ENCODE data around the gene HPS4.
"Not testable (repeated sequence)": the region's sequence is repeated elsewhere in the genome, so short reads cannot be mapped to it uniquely, and the experiment has no call there.

Gene HPS4

DNA sequence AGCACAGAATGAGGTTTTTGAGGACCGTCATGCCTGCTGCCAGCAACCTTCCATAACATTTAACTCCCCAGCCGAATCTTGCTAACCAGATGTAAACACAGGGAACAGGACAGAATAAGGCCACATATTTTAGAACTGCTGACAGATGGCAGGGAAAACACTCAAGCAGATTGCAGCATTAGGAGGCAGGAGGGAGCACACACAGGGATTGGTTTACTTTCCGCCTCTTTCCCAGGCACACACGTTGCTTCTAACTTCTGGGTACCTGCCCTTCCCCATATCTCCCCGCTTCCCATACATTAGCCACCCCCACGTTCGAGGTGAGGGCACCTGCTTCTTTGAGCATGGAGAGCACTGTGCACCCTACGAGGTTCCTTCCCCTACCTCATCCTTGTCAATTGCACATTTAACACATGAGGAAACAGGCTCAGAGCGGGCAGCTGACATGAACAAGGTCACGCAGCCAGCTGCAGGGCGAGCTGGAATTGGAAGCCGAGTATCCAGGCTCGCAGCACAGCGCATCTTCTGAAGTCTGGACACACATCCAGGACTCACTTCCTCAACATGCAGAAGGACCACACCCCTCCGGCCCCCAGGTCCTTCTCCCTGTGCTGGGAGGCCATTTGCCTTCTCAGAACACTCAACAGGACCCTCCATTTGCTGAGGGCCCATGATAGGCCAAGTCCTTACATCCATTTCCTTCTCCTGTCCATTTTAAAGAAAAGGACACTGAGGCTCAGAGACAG is 35.8 kb downstream of the HPS4 start:
- no peak overlapping the region for H3K4me3 ChIP-seq (ENCODE audit: low read length)
- TF ChIP-seq ZNF274 (IDR thresholded peaks at IDR 0.05; ENCODE audit: low read depth, low read length) = no peak

DNA sequence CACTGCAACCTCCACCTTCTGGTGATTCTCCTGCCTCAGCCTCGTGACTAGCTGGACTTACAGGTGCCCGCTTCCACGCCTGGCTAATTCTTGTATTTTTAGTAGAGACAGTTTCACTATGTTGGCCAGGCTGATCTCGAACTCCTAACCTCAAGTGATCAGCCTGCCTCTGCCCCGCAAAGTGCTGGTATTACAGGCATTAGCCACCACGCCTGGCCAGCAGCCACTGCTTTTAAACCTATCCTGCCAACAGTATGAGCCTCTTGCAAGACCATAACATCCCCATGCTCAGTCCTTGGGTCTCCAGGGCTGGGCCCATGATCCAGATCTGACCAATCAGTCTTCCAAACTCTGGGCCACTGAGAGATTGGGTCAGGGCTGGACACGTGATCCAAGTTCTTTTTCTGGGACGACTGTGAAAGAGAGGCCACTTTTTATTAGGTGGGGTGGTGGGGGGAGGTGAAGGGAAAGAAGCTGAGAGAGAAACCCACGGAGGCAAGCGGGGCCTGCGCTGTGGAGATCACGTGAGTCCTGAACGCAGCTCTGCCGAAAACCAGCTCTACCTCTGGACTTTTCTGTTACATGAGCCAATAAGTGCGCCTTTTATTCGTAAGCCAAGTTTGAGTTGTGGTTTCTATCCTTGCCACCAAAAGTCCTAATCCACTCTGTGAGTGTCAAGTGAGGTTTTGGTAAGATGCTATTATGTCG is 36.6 kb downstream of the HPS4 start:
- H3K4me3 ChIP-seq (ENCODE audit: low read length) = no peak overlapping the region
- TF ChIP-seq ZNF274 (IDR thresholded peaks at IDR 0.05; ENCODE audit: low read depth, low read length) = no peak

DNA sequence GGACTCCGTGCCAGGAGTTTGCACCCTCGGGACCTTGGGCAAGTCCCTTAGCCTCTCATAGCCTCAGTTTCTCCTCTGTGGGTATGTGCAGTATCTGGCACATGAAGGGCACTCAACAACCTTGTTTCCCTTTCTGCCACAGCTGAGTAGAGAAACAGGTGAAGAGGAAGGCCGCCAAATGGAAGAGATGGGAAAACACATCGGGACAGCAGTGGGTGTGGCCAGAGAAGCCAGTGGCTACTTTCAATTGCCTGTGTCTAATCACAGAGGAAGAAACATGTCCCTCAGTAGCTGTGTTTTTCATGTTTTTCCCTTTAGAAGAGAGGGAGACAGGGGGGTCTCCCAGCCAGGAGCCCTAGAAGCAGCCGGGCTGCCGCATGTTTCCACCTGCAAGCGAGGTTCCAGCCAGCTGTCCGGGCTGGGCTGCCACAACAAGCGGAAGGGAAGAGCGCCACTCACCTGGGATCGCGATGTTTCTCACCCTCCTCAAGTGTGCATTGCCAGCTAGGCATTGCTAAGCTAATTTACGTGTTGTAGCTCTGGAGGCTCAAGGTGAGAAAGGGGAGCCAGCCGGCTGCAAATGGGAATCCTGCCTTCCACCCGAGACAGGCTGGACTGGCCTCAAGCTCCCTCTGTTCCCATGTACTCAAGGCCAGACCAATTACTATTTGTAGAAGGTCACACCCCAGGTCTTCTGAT is 37.9 kb downstream of the HPS4 start:
- H3K4me3 ChIP-seq (ENCODE audit: low read length) = no peak overlapping the region
- no peak for TF ChIP-seq ZNF274 (IDR thresholded peaks at IDR 0.05; ENCODE audit: low read depth, low read length)

DNA sequence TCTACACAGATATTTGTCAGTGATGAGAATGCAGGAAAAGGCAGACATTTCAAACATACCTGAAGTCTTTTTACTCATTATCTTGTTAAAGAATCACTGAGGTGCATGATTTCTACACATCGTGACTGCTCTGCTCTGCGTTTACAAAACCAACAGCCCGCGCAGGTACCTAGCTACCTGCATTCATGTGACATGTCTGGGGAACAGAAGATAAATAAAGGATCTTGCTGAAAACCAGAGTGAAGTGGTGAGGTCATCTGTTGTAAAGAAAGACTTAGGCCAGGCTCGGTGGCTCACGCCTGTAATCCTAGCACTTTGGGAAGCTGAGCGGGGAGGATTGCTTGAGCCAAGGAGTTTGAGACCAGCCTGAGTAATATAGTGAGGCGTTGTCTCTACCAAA is 38.8 kb downstream of the HPS4 start:
- no peak for TF ChIP-seq ZNF274 (IDR thresholded peaks at IDR 0.05; ENCODE audit: low read depth, low read length)
- no peak overlapping the region for H3K4me3 ChIP-seq (ENCODE audit: low read length)

DNA sequence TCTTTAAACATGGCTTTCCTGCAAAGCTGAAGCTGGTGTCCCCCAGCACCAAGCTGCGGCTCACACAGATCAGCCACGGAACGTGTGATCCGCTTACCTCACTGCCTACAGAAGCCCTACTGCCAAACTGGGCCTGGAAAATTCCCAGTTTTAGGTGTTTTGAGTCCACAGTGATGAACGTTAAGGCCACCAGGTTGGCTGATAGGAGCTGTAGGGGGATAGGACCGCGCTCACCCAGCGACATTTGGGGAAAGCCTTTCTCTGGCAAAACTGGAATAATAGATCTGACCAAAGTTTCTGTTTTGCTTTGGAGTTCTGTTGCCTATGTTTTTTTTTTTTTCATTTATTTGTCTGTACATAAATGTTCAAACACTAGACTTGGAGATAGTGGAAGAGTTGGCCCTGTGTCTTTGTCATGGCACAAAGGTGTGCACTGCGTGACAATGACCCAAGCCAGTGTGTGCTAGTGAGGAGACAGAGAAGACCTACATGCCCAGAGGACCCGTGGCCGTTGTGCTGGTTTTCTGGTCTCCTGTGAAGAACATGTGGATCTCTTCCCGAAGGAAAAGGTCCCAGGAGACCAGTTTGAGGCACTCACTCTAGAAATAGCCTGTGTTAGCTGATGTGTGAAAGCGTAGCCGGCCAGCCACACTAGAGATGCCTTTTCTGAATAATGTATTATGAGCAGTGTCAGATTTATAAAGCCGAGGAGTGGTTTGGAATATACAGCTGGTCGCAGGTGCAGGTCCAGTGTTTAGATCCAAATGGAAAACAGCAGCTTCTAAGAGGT is 39.5 kb downstream of the HPS4 start:
- no peak for TF ChIP-seq ZNF274 (IDR thresholded peaks at IDR 0.05; ENCODE audit: low read depth, low read length)

DNA sequence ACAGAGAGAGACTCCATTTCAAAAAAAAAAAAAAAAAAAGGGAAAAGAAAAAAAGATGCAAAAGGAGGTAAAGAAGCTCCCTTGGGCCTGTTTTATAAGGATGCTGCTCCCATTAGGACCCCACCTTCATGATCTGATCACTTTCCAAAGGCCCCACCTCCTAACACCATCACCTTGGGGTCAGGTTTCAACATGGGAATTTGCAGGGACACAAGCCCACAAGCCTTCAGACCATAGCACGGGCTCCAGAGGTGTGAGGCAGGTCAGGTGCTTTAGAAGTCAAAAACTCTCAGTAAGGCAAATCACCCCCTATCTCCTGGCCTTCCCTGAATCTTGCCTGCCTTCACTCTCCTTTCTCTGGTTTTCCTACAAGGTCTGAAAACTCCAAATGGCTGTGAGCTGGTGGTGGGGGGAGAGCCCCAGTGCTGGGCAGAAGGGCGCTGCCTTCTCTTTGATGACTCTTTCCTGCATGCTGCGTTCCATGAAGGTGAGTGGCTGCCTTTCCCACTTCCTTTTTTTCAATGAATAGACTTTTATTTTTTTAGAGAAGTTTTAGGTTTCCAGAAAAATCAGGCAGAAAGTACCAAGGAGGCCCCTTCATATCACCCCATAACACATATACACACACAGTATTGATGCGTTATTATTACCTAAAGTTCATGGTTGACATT is 41.4 kb downstream of the HPS4 start:
- no peak for TF ChIP-seq ZNF274 (IDR thresholded peaks at IDR 0.05; ENCODE audit: low read depth, low read length)
- H3K4me3 ChIP-seq (ENCODE audit: low read length) = no peak overlapping the region

More for the DNA sequence above, 39.5 kb downstream of the HPS4 start:
- H3K4me3 ChIP-seq (ENCODE audit: low read length) = no peak overlapping the region

DNA sequence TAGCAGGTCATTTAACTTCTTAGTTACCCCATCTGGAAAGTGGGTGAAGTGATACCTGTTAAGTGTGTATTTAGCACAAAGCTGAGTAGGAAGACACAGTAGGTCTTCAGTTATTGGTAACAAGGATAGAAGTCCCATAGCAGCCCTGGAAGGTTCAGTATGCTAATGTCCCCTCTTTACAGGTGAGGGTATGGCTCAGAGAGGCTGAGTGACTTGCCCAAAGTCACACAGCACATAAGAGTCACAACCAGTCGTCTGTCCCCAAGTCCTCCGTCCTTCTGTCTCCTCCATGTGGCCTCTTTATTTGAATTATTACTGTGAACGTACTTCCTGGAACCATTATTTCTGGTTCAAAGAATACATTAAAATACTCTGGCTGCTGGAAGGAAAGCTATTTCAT is 44.0 kb downstream of the HPS4 start:
- no peak for TF ChIP-seq ZNF274 (IDR thresholded peaks at IDR 0.05; ENCODE audit: low read depth, low read length)

DNA sequence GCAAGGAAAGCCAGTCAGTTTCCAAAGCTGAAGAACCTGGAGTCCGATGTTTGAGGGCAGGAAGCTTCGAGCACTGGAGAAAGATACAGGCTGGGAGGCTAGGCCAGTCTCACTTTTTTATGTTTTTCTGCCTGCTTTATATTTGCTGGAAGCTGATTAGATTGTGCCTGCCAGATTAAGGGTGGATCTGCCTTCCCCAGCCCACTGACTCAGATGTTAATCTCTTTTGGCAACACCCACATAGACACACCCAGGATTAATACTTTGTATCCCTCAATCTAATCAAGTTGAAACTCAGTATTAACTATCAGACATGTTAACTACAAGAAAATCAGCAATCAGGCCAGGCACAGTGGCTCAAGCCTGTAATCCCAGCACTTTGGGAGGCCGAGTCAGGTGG is 44.8 kb downstream of the HPS4 start:
- H3K4me3 ChIP-seq (ENCODE audit: low read length) = not testable (repeated sequence)

More for the DNA sequence above, 44.0 kb downstream of the HPS4 start:
- H3K4me3 ChIP-seq (ENCODE audit: low read length) = no peak overlapping the region

DNA sequence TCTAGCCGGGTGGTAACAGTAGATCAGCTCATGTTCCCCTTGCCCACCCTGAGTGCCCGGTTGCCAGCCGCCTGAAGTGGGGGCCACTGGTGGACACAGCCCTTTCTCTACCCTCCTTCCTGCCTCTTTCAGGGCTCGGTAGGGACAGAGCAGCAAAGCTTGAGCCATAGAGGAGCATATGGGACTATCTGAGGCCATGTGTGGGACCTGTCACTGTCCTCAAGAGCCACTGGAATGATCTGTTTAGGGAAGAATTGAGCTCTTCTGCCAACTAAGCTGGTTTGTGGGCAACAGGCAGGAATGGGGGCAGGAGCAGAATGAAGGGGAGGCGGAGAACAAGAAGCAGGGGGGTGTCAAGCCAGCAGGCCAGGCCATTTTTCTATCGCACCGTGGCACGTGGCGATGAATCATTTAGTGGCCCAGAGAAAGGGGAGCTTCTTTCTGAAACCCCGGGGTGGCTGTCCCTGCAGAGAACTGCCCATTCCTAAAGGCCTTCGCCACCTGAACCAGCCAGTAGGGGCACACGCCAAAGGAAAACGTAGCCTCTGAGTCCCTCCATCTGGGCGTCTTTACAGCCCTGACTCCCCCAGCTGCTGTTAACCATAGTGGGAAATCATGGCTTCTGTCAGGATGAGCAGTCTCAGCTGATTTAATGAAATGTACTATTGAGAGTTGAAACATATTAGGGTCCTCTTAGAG is 45.7 kb downstream of the HPS4 start:
- no peak for TF ChIP-seq ZNF274 (IDR thresholded peaks at IDR 0.05; ENCODE audit: low read depth, low read length)
- H3K4me3 ChIP-seq (ENCODE audit: low read length) = no peak overlapping the region

DNA sequence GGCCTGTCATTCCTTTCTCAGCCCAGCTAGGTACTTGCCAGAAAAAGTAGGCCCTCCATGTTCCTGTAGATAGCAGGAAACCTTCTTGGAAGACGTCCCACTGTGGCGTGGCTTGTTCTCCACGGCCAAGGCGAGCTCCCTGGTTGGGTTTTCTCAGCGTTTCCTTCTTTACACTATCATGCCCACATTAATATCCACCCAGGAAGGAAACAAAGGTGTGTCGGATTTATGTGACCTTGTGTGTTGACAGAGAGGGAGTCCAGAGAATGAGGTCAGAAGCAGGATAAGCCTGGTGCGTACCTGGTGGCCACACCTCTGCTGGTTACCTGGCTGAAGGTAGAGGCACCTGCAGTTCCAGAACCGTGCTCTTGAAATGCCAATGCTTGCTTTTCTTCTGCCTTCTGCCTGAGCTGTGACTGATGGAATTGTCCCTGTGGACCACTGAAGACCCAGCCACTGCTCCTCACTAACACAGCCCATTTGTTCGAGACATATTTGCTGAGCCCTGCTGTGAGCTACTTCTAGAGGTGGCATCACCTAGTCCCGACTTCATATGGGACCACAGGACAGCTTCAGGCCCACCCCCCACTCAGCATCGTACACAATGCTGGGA is 46.6 kb downstream of the HPS4 start:
- no peak for TF ChIP-seq ZNF274 (IDR thresholded peaks at IDR 0.05; ENCODE audit: low read depth, low read length)

DNA sequence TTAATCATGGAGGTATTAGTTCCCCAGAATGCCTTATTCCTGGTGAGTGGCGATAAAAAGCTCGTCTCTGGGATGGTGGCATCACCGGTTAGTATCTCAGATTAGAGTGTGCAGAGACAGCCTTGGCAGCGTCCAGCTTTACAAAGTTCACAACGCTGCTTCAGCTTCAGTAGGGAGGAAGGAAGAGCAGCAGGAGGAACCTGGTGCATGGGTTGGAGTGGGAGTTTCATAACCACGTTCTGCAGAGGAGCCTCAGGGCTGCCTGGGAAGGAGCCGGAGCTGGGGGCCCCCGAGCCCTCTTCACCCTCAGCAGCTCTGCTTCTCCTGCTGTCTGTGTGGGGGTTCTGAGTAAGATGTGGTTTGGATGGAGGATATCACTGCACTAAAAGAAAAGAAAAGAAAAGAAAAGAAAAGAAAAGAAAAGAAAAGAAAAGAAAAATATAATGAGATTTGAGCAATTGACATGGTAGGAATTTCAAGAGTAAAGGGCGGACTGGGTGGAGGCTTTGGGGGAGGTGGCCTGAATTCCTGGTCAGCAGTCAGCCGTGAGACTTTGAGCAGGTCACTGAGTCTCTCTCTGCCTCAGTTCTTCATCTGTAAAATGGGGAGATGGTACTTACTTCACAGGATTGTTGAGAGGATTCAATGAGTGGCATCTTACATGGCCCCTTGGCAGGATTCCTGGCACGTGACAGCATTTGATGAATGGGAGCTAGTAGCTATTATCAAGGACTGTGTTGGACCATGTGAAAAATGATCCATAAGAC is 48.1 kb downstream of the HPS4 start:
- no peak overlapping the region for H3K4me3 ChIP-seq (ENCODE audit: low read length)
- TF ChIP-seq ZNF274 (IDR thresholded peaks at IDR 0.05; ENCODE audit: low read depth, low read length) = no peak

More for the DNA sequence above, 46.6 kb downstream of the HPS4 start:
- no peak overlapping the region for H3K4me3 ChIP-seq (ENCODE audit: low read length)

DNA sequence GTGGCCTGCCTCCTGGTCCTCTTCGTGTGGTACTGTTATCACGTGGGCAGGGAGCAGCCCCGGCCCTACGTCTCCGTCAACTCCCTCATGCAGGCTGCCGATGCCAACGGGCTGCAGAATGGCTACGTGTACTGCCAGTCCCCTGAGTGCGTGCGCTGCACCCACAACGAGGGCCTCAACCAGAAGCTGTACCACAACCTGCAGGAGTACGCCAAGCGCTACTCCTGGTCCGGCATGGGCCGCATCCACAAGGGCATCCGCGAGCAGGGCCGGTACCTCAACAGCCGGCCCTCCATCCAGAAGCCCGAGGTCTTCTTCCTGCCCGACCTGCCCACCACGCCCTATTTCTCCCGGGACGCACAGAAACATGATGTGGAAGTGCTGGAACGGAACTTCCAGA is 49.8 kb downstream of the HPS4 start:
- TF ChIP-seq ZNF274 (IDR thresholded peaks at IDR 0.05; ENCODE audit: low read depth, low read length) = no peak
- H3K4me3 ChIP-seq (ENCODE audit: low read length) = no peak overlapping the region
